Measurements from ENCODE around the gene C10orf90.

- TF ChIP-seq, protein P1, sequence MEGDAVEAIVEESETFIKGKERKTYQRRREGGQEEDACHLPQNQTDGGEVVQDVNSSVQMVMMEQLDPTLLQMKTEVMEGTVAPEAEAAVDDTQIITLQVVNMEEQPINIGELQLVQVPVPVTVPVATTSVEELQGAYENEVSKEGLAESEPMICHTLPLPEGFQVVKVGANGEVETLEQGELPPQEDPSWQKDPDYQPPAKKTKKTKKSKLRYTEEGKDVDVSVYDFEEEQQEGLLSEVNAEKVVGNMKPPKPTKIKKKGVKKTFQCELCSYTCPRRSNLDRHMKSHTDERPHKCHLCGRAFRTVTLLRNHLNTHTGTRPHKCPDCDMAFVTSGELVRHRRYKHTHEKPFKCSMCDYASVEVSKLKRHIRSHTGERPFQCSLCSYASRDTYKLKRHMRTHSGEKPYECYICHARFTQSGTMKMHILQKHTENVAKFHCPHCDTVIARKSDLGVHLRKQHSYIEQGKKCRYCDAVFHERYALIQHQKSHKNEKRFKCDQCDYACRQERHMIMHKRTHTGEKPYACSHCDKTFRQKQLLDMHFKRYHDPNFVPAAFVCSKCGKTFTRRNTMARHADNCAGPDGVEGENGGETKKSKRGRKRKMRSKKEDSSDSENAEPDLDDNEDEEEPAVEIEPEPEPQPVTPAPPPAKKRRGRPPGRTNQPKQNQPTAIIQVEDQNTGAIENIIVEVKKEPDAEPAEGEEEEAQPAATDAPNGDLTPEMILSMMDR (IDR thresholded peaks at IDR 0.05), result no peak
- no peak for TF ChIP-seq POLR2A (IDR thresholded peaks at IDR 0.05)
Measured at GRCh38 chr10:126544565-126544964, 125.9 kb downstream of the C10orf90 start.
